ENCODE results near the gene NKAIN2.

NKAIN2 gene

GRCh38 chr6:123844011-123844410, 40.3 kb downstream of the NKAIN2 start:
- no peak for ATAC-seq
- TF ChIP-seq TCF4 (CRISPR knock-in tag; IDR thresholded peaks at IDR 0.05; ENCODE audit: borderline replicate concordance) (no peak), ARNTL (CRISPR knock-in tag; IDR thresholded peaks at IDR 0.05; ENCODE audit: borderline replicate concordance, low read depth) (no peak), ZC3H10 (CRISPR knock-in tag; IDR thresholded peaks at IDR 0.05) (no peak), CSDC2 (CRISPR knock-in tag; IDR thresholded peaks at IDR 0.05) (no peak), ZNF565 (CRISPR knock-in tag; conservative IDR thresholded peaks at IDR 0.05; ENCODE audit: low read depth) (no peak), BACH2 (CRISPR knock-in tag; IDR thresholded peaks at IDR 0.05; ENCODE audit: borderline replicate concordance) (no peak), CSRNP3 (CRISPR knock-in tag; IDR thresholded peaks at IDR 0.05) (no peak), ZFP30 (CRISPR knock-in tag; IDR thresholded peaks at IDR 0.05) (no peak), CREB5 (CRISPR knock-in tag; IDR thresholded peaks at IDR 0.05; ENCODE audit: low read depth) (no peak), POU6F1 (CRISPR knock-in tag; IDR thresholded peaks at IDR 0.05; ENCODE audit: borderline replicate concordance, low read depth) (no peak), PATZ1 (CRISPR knock-in tag; IDR thresholded peaks at IDR 0.05; ENCODE audit: borderline replicate concordance) (no peak)

- no peak for ATAC-seq
- TF ChIP-seq GLIS3 (CRISPR knock-in tag; IDR thresholded peaks at IDR 0.05) (no peak), PPARA (CRISPR knock-in tag; IDR thresholded peaks at IDR 0.05; ENCODE audit: borderline replicate concordance) (no peak)
Measured at GRCh38 chr6:123848347-123848746, 44.7 kb downstream of the NKAIN2 start.

- no peak for ATAC-seq
- TF ChIP-seq POU6F1 (CRISPR knock-in tag; IDR thresholded peaks at IDR 0.05; ENCODE audit: borderline replicate concordance, low read depth), result no peak
- TF ChIP-seq TCF4 (CRISPR knock-in tag; IDR thresholded peaks at IDR 0.05; ENCODE audit: borderline replicate concordance), result no peak
- no peak for TF ChIP-seq ISL1 (CRISPR knock-in tag; IDR thresholded peaks at IDR 0.05)
- no peak for TF ChIP-seq PATZ1 (CRISPR knock-in tag; IDR thresholded peaks at IDR 0.05; ENCODE audit: borderline replicate concordance)
- no peak for TF ChIP-seq SNAI2 (CRISPR knock-in tag; IDR thresholded peaks at IDR 0.05)
- TF ChIP-seq GLIS3 (CRISPR knock-in tag; IDR thresholded peaks at IDR 0.05), result no peak
- TF ChIP-seq CSRNP3 (CRISPR knock-in tag; IDR thresholded peaks at IDR 0.05), result no peak
- TF ChIP-seq TOX (CRISPR knock-in tag; IDR thresholded peaks at IDR 0.05; ENCODE audit: borderline replicate concordance), result no peak
- TF ChIP-seq CREB5 (CRISPR knock-in tag; IDR thresholded peaks at IDR 0.05; ENCODE audit: low read depth), result no peak
Measured at GRCh38 chr6:123849406-123849805, 45.7 kb downstream of the NKAIN2 start.
